MM.1S (cell line): Measurements from ENCODE around the gene CLEC16A.

ENCODE experiments used
- DNase-seq: peaks from one replicate; pipeline ENCODE4 v3.0.0-alpha.2; 2015
- H2AFZ ChIP-seq: fragments of 300-600 bp; sonication (generic); 2 replicates; pipeline ENCODE4 v1.6.0; 2016; ENCODE audit warnings: antibody characterized with exemption, low read length
- H3F3A ChIP-seq: fragments of 300-600 bp; sonication (generic); 2 replicates; pipeline ENCODE4 v1.6.1; 2016; ENCODE audit warnings: mild to moderate bottlenecking, antibody characterized with exemption, low read length, moderate library complexity, mixed read lengths; ENCODE audit not compliant: insufficient read depth
- H3K27ac ChIP-seq: fragments of 300-600 bp; sonication (generic); 2 replicates; pipeline ENCODE4 v1.5.1; 2016; ENCODE audit warnings: mild to moderate bottlenecking, low read length
- H3K27me3 ChIP-seq: fragments of 300-600 bp; sonication (generic); replicated peaks from 2 replicates; pipeline ENCODE4 v1.6.0; 2016; ENCODE audit warnings: low read length; ENCODE audit not compliant: insufficient read depth
- H3K36me3 ChIP-seq: fragments of 300-600 bp; sonication (generic); replicated peaks from 2 replicates; pipeline ENCODE4 v1.6.1; 2016; ENCODE audit warnings: mild to moderate bottlenecking, low read length, mixed read lengths; ENCODE audit not compliant: insufficient read depth
- H3K4me1 ChIP-seq: fragments of 300-600 bp; sonication (generic); 2 replicates; pipeline ENCODE4 v1.6.1; 2016; ENCODE audit warnings: low read length, mixed read lengths
- H3K4me2 ChIP-seq: fragments of 300-600 bp; sonication (generic); 2 replicates; pipeline ENCODE4 v1.6.0; 2016; ENCODE audit warnings: low read depth, low read length
- H3K4me3 ChIP-seq: fragments of 300-600 bp; sonication (generic); 2 replicates; pipeline ENCODE4 v1.5.1; 2016; ENCODE audit warnings: low read length, mixed read lengths
- H3K79me2 ChIP-seq: fragments of 300-600 bp; sonication (generic); 2 replicates; pipeline ENCODE4 v1.6.1; 2016; ENCODE audit warnings: mixed run types, low read length, mixed read lengths
- H3K9ac ChIP-seq: fragments of 300-600 bp; sonication (generic); 2 replicates; pipeline ENCODE4 v1.6.1; 2016; ENCODE audit warnings: low read length, mixed read lengths
- H3K9me2 ChIP-seq: fragments of 300-600 bp; sonication (generic); replicated peaks from 2 replicates; pipeline ENCODE4 v1.6.1; 2016; ENCODE audit warnings: mild to moderate bottlenecking, low read length, mixed read lengths; ENCODE audit not compliant: insufficient read depth
- H3K9me3 ChIP-seq: fragments of 300-600 bp; sonication (generic); replicated peaks from 2 replicates; pipeline ENCODE4 v1.6.1; 2016; ENCODE audit warnings: mild to moderate bottlenecking, low read length, mixed read lengths; ENCODE audit not compliant: insufficient read depth
- H4K20me1 ChIP-seq: fragments of 300-600 bp; sonication (generic); 2 replicates; pipeline ENCODE4 v1.6.1; 2016; ENCODE audit warnings: mild to moderate bottlenecking, low read length, moderate library complexity, mixed read lengths; ENCODE audit not compliant: insufficient read depth
- CTCF ChIP-seq: fragments of 300-600 bp; sonication (generic); IDR thresholded peaks from 2 replicates; pipeline ENCODE4 v1.5.1; 2016; ENCODE audit warnings: antibody characterized with exemption, low read length, mixed read lengths
- EZH2 ChIP-seq: fragments of 300-600 bp; sonication (generic); optimal IDR thresholded peaks from 2 replicates; pipeline ENCODE3; 2017; ENCODE audit warnings: low read depth, mild to moderate bottlenecking, antibody characterized with exemption, low read length, mixed read lengths
- EZH2phosphoT487 ChIP-seq: fragments of 300-600 bp; sonication (generic); IDR thresholded peaks from 2 replicates; pipeline ENCODE4 v1.6.1; 2018; ENCODE audit warnings: antibody characterized with exemption, low read length

The CLEC16A gene

DNA sequence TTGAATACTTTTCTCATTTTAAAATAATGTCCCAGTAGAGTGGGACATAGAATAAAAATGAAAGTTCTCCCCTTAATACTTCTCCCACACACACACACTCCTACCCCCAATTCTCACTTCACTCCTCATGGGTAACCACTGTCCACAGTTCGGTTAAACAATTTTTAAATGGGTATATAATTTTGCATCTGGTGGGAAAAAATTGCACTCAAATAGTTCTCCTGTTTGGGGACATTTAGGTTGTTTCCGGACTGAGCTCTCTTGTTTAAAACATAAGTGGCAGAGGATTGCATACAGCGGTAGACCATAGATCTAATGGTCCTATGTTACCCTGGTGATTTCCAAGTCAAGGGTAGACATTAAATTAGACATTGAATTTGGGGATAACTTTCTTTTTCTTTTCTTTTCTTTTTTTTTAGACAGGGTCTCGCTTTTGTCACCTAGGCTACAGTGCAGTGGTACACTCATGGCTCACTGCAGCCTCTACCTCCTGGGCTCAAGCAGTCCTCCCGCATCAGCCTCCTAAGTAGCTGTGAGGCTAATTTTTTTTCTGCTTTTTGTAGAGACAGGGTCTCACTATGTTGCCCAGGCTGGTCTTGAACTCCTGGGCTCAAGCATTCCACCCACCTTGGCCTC, 173.3 kb downstream of the CLEC16A start:
- no peak for TF ChIP-seq EZH2
- TF ChIP-seq CTCF: no peak
- TF ChIP-seq EZH2phosphoT487: no peak
- H3K9me2 ChIP-seq: no peaks in the 10 kb centered on the region
- no peak overlapping the region for H2AFZ ChIP-seq
- H3K4me3 ChIP-seq: no peak overlapping the region
- H3K9ac ChIP-seq: no peak overlapping the region
- no peaks in the 10 kb centered on the region for H3K36me3 ChIP-seq
- no peak overlapping the region for H3K27ac ChIP-seq
- no peaks in the 10 kb centered on the region for H3K79me2 ChIP-seq
- no peaks in the 10 kb centered on the region for H3F3A ChIP-seq
- H3K4me2 ChIP-seq: no peak overlapping the region
- no peaks in the 10 kb centered on the region for H3K9me3 ChIP-seq
- no peaks in the 10 kb centered on the region for H4K20me1 ChIP-seq
- no peaks in the 10 kb centered on the region for H3K27me3 ChIP-seq
- no peak for DNase-seq
- H3K4me1 ChIP-seq: no peaks in the 10 kb centered on the region

GRCh38 chr16:11118479-11118878, 174.1 kb downstream of the CLEC16A start:
- no peak for DNase-seq
- no peak overlapping the region for H3K9ac ChIP-seq
- H4K20me1 ChIP-seq: no peaks in the 10 kb centered on the region
- no peak overlapping the region for H3K4me2 ChIP-seq
- H3K79me2 ChIP-seq: no peaks in the 10 kb centered on the region
- no peaks in the 10 kb centered on the region for H3K9me3 ChIP-seq
- H3K4me1 ChIP-seq: no peaks in the 10 kb centered on the region
- no peaks in the 10 kb centered on the region for H3K27me3 ChIP-seq
- no peak overlapping the region for H3K4me3 ChIP-seq
- H3F3A ChIP-seq: no peaks in the 10 kb centered on the region
- no peaks in the 10 kb centered on the region for H3K9me2 ChIP-seq
- no peak for TF ChIP-seq EZH2phosphoT487
- TF ChIP-seq EZH2: no peak
- no peak for TF ChIP-seq CTCF
- no peak overlapping the region for H2AFZ ChIP-seq
- H3K36me3 ChIP-seq: no peaks in the 10 kb centered on the region
- H3K27ac ChIP-seq: no peak overlapping the region

DNA sequence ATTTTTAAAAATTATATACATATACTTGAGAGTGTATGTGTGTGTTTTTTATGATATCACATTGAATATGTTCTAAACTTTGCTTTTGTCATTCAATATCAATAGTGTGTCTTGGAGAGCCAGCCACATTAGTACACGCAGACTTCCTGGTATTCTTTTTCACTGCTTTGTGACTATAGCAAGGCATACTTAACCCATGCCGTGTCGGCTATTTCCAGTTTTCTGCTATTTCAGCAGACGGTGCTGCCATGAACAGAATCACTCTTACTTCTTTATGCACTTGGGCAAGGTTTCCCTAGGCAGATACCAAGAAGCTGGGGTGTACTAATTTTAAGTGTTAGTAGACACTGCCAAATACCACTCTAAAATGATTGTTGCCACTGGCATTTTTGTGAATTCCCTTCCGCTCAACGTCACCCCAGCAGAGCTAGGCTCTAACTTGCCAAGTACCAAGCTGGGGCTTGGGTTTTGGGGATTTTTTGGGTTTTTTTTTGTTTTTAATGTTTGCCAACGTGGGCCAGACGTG, 176.8 kb downstream of the CLEC16A start:
- no peak overlapping the region for H2AFZ ChIP-seq
- H3K27ac ChIP-seq: no peak overlapping the region
- H3K4me3 ChIP-seq: no peak overlapping the region
- H4K20me1 ChIP-seq: no peaks in the 10 kb centered on the region
- H3K4me2 ChIP-seq: no peak overlapping the region
- no peaks in the 10 kb centered on the region for H3K79me2 ChIP-seq
- H3F3A ChIP-seq: no peaks in the 10 kb centered on the region
- H3K9ac ChIP-seq: no peak overlapping the region
- no peaks in the 10 kb centered on the region for H3K36me3 ChIP-seq
- DNase-seq: no peak
- H3K9me2 ChIP-seq: no peaks in the 10 kb centered on the region
- H3K4me1 ChIP-seq: no peaks in the 10 kb centered on the region
- H3K27me3 ChIP-seq: no peaks in the 10 kb centered on the region
- H3K9me3 ChIP-seq: no peaks in the 10 kb centered on the region
- no peak for TF ChIP-seq CTCF
- no peak for TF ChIP-seq EZH2
- no peak for TF ChIP-seq EZH2phosphoT487
